Suprapubic skin (tissue), 3 donors: ENCODE data around the gene RSPO4.

Experiments used
- CTCF ChIP-seq, 2 donors: fragments of 200-600 bp in 1 of 2; fragments of 450-650 bp in 1 of 2; sonication (generic) in 1 of 2; IDR thresholded peaks; one replicate each; pipeline ENCODE4 v1.5.1; 2016 to 2019; ENCODE audit warnings: antibody characterized with exemption in 2 of 2, mild to moderate bottlenecking in 1 of 2, moderate library complexity in 1 of 2
- EP300 ChIP-seq: sonication (generic); formaldehyde crosslinking; IDR thresholded peaks from one replicate; pipeline ENCODE4 v1.6.1; 2017; ENCODE audit warnings: antibody characterized with exemption
- POLR2A ChIP-seq, 2 donors: fragments of 450-650 bp; IDR thresholded peaks; one replicate each; pipeline ENCODE4 v1.6.1; 2017; ENCODE audit warnings: antibody characterized with exemption in 2 of 2, mild to moderate bottlenecking in 2 of 2, moderate library complexity in 2 of 2

- TF ChIP-seq CTCF (IDR thresholded peaks at IDR 0.05), result no peak
- TF ChIP-seq EP300, result no peak
- TF ChIP-seq POLR2A (IDR thresholded peaks at IDR 0.05), result no peak
Measured at GRCh38 chr20:1038205-1038604, 36.1 kb upstream of the RSPO4 start.
